HG02610 (cell line): ENCODE data around the gene COMMD4.

ENCODE experiments used
- ATAC-seq: cut with Tn5 transposase; IDR thresholded peaks from one replicate; pipeline ENCODE4 v1.9.1; 2021; ENCODE audit warnings: mild to moderate bottlenecking, moderate library complexity; ENCODE audit not compliant: unreplicated experiment

Gene COMMD4

DNA sequence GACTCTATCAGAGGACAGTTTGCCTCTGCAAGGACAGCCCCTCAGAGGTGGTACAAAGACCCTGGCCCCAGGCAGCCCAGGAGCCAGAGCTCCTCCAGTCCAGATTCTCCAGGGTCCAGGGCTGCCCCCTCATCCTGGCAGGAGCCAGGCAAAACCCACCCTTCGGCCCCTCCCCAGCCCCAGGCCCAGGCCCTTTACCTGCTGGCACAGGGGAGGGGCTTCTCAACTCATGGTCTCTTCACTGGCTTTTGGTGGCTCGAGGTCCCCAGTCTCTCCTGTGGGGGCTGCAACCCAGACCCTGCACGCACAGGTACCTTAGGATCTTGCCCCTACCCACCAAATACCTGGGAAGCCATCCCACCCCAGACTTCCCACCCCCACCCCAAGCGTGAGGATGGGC lies 19.5 kb downstream of the COMMD4 start:
- no peak for ATAC-seq

- ATAC-seq: no peak
Observed at GRCh38 chr15:75356006-75356405, 20.1 kb downstream of the COMMD4 start.

DNA sequence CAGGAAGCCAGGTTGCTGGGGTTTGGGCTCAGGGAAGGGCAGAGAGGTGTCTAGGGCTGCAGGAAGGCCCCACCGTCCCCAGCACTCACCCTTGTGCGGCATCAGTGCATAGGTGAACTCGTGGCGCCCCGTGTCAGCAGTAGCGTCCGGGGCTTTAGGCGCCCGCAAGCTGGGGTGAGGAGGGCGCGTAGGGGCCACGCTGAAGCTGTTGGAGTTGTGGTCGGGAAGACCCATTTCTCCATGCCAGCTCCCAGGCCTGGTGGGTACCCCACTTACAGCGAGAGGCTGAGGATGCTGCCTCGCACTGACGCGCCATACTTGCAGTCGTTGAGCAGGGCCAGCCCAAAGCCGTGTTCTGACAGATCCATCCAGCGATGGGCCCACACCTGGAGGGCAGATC lies 20.7 kb downstream of the COMMD4 start:
- ATAC-seq: no peak

- no peak for ATAC-seq
Observed at GRCh38 chr15:75357976-75358673, 22.3 kb downstream of the COMMD4 start.

DNA sequence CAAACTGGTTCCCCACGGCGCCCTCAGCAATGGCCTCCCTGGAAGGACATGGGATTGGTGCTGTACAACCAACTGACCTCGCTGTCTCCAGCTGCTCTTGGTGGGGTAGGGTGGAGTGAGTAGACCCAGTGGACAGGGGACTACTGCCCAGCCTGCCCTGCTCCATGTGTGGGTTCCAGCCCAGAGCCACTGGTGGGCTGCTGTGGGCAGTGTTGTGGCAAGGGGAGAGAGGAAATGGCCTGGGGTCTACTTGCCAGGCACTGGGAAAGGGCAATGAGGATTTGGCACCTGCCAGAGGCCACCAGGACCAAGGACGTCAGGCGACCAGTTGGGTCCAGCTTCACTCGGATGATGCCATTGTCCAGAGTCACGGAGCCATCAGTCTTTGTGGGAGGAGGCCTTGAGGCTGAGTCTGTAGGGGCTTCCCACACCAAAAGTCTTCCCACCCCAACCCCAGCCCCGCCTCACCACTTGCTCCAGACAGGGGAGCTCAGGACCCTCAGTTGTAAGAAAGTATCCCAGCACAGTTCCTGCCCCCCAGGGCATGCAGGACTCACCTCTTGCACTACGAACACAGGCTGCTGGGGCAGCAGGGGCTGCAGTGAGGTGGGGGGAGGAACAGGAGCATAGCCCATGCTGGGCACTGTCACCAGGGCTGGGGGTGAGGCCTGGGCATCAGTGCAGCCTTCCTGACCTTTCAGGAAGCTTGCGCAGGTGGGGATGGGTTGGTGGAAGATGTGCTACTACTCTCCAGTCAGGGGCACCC lies 23.1 kb downstream of the COMMD4 start:
- no peak for ATAC-seq

DNA sequence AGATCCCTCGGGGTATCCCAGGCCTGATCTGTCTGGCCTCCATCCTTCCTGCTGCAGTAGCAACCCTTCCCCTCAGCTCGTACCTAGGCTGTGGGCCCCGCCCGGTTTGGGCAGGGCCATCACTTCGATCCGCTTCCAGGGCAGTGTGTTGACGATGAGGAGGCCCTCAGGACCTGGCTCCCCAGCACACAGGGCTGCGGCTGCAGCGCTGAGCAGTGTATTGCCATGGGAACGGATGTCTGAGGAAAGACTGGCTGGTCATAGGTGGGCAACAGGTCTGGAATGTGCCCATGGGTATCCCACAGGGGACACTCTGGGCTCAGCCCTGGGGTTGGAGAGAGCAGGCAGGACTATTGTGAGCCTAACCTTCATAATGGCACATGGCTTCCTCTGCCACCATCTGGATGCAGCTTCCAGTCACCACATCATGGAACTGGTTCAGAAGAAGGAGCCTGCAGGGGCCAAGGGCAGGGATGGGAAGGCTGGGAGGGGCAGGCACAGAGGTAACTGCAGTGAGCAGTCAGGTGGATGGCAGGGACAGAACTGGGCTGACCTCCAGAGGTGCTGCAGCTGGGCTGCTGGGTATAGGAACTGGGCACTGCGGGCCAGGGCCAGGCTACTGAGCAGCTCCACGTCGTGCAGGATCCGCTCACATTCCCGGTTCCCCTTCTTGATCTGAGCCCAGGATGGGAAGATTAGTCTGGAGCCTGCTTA lies 23.8 kb downstream of the COMMD4 start:
- ATAC-seq: no peak

- ATAC-seq: no peak
Observed at GRCh38 chr15:75360391-75360790, 24.5 kb downstream of the COMMD4 start.

GRCh38 chr15:75360856-75361255 lies 25.0 kb downstream of the COMMD4 start:
- no peak for ATAC-seq

DNA sequence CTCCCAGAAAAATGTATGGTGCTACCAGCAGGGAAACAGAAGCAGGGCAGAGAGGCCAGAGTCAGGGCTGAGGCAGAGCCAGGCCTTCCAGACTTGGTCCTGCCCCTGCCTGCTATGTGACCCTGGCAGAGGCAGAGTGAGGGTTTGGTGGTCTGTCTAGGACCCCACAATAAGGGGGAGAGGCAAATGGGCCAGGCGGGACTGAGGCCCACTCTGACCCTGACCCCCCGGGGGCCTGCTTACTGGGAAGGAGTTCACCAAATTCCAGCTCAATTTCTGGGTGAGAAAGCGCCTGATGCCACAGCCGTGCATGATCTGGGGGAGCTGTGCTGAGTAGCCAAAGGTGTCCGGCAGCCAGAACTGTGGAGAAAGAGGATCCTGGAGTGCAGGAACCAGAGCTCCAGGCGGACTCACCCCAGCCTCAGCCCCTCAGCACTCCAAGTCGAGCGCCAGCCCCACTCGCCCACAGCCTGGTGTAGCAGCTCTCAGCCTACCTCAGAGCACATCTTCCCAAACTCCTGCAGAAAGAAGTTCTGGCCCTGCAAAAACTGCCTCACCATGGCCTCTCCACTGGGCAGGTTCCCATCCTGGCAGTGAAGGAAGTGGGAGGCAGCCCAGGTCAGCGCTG lies 25.6 kb downstream of the COMMD4 start:
- no peak for ATAC-seq

GRCh38 chr15:75361989-75362641 lies 26.3 kb downstream of the COMMD4 start:
- no peak for ATAC-seq

DNA sequence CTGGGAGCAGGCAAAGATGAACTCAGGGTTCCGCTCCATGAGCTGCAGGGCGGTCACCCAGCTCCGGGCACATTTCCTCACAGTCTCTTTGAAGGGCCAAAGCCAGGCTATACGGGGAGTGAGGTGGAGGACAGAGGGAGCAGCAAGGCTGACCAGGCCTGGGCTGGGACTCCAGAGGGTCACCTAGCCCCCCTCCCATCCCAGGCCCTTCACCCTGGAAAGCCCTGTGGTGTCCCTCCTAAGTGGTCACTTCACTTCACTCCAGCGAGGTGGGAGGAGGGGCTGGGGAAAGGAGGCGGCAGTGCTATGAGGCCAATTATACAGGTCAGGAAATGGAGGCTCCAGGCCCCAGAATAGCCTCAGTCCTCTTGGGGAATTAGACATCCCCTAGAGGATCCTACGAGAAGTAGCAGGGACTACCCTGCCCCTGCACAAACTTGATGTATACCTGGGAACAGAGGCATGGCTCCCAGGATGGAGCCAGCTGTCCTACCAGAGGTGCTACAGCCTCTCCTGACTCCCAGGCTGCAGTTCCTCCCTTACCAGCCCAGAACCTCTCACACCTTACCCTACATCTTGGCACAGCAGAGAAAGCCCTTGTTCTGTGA lies 26.9 kb downstream of the COMMD4 start:
- ATAC-seq: no peak

GRCh38 chr15:75363786-75364185 lies 27.9 kb downstream of the COMMD4 start:
- no peak for ATAC-seq

GRCh38 chr15:75364881-75365280 lies 29.0 kb downstream of the COMMD4 start:
- no peak for ATAC-seq

GRCh38 chr15:75366163-75366562 lies 30.3 kb downstream of the COMMD4 start:
- no peak for ATAC-seq

- no peak for ATAC-seq
Observed at GRCh38 chr15:75367006-75367405, 31.1 kb downstream of the COMMD4 start.

DNA sequence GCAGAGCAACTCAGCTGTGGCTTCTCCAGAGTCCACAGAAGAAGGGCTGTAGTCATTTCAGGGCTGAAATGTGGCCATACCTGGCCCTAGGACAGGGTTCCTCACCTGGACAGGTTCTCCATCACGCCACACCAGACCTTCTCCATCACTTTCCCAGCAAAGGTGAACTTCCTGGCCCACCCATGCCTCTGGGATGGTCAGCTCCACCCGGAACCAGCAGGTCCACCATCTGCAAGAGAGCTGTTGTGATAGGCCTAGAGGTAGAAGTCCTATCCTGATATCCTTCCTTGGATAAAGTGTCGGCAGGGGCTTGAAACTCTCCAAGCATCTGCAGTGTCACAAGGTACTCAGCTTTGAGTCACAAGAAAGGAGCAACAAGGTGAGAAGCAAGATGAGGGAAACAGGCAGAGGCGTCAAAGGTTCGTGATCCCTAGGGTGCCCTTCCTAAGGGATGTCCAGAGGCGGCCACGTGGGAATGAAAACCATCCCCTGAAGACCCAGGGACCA lies 31.6 kb downstream of the COMMD4 start:
- no peak for ATAC-seq

DNA sequence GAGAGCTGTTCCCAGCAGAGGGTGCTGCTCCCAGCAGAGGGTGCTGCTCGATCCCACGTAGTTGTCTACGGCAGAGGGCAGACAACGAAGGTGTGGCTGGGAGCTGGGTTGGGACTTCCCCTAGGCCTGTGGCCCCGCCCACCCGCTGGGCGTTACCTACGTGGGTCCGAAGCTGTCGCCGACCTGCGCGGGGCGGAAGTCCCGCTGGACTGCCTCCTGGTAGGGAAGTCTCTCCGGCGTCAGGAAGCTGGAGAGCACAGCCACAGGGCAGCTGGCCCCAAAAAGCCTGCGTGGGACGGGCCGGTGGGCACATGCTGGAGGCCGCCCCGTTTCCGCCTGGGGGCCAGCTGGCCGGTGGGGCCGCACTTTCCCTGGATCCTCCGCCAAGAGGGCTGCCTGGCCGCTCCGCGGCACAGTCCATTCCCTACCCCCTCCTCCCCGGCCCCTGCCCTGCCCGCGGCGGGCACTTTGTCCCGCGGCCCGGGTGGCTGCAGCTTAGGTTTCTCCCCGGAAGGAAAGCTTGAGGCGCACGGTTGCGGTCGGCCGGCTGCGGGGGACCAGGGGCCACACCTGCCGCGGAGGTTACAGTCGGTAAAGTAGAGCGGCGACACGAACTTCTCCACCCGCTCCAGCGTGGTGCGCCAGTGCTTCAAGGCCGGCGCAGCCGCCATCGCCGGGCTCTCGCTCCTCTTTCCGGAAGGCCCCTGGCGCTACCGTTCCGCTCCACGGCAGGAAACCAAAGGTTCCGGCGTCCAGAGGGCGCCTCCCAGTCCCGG lies 32.2 kb downstream of the COMMD4 start, which contains the start of gene MAN2C1:
TSS of gene MAN2C1 (minus strand) at position 695 of the 776 bp plus-strand sequence. CDS start at position 671, 24 bp downstream.
- peak; percentile 88 for ATAC-seq

- no peak for ATAC-seq
Observed at GRCh38 chr15:75368689-75369239, 32.9 kb downstream of the COMMD4 start.
